ENCODE data around the gene TANGO6. TPM values are rescaled to one million over a fixed set of nuclear protein-coding genes. Genes with fewer than 3 reads are reported as not detected.

The TANGO6 gene
- total RNA-seq, 4 donors from 2014 or later: 18.4 to 36.0 (median 23.3) TPM

- DNase-seq (ENCODE audit: low spot score in 2 of 2): no peak
- Histone ChIP-seq H3K36me3 (no peaks in the 10 kb centered on the region), H3K27ac (no peak overlapping the region), H3K9me3 (no peaks in the 10 kb centered on the region), H3K27me3 (no peaks in the 10 kb centered on the region), H3K4me3 (no peak overlapping the region), H3K4me1 (no peaks in the 10 kb centered on the region)
- TF ChIP-seq POLR2A (IDR thresholded peaks at IDR 0.05): no peak
- TF ChIP-seq EP300 (IDR thresholded peaks at IDR 0.05): no peak
- no peak for TF ChIP-seq CTCF (IDR thresholded peaks at IDR 0.05)
- WGBS, 2 donors: 30 to 36% methylated on average over 8 of the region's 8 CpGs
Observed at GRCh38 chr16:68954911-68955635, 111.7 kb downstream of the TANGO6 start.

DNA sequence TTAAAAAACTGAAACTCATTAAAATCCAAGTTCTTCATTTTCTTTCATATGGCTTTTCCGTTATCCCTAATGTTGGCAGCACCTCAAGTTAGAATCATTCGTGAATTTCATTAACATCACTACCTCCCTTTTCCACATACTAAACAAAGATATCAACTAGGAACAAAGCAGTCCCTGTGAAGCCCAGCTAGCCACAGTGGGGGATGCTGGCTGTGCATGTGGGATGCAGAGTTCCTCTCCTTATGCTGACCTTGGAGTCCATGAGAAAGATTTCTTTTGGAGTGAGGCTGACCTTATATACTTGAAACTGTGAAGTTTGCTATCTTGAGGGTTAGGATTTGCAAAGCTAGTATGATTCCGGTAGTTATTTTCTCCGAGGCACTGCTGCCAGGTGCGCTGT lies 117.6 kb downstream of the TANGO6 start:
- TF ChIP-seq CTCF (IDR thresholded peaks at IDR 0.05): no peak
- TF ChIP-seq EP300 (IDR thresholded peaks at IDR 0.05): no peak
- no peak for TF ChIP-seq POLR2A (IDR thresholded peaks at IDR 0.05)
- H3K4me3 ChIP-seq: no peak overlapping the region

GRCh38 chr16:68961778-68962402 lies 118.6 kb downstream of the TANGO6 start:
- WGBS, 2 donors: 80 to 87% methylated on average over 4 of the region's 4 CpGs
- TF ChIP-seq POLR2A (IDR thresholded peaks at IDR 0.05) (no peak), EP300 (IDR thresholded peaks at IDR 0.05) (no peak), CTCF (IDR thresholded peaks at IDR 0.05) (no peak)
- no peaks in the 10 kb centered on the region for H3K27me3 ChIP-seq

More for the DNA sequence above, 117.6 kb downstream of the TANGO6 start:
- no peaks in the 10 kb centered on the region for H3K9me3 ChIP-seq
- H3K36me3 ChIP-seq: peaks cover 0 to 5% (median 0%) of the 10 kb centered on the region in 3 donors
- H3K27ac ChIP-seq: no peak overlapping the region
- no peaks in the 10 kb centered on the region for H3K4me1 ChIP-seq
- no peak for DNase-seq (ENCODE audit: low spot score in 2 of 2)
- H3K27me3 ChIP-seq: no peaks in the 10 kb centered on the region
- WGBS, 2 donors: 48 to 49% methylated on average over 5 of the region's 5 CpGs

DNA sequence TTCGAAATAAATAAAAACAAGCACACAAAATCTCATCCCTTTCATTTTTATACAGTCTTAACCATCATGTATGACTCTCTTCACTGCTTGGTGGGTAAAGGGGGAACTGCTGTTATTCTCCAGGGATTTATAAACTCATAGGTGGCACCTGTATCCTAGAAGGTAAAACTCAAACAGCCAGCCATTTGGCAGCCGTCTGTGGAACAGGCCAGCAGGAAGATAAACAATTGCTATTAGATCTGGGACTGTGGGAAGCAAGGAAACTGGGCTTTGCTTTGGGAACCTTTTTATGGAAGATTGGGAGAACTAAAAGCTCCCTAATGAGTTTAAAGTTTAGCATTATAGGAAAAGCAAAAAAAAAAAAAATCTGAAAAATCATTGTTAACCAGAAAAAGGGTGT lies 126.0 kb downstream of the TANGO6 start:
- DNase-seq (ENCODE audit: low spot score in 2 of 2): no peak
- peaks cover 0 to 12% (median 4%) of the 10 kb centered on the region in 3 donors for H3K36me3 ChIP-seq
- H3K27me3 ChIP-seq: no peaks in the 10 kb centered on the region
- WGBS, 2 donors: 79 to 87% methylated on average over 2 of the region's 2 CpGs
- H3K4me3 ChIP-seq: no peak overlapping the region
- TF ChIP-seq POLR2A (IDR thresholded peaks at IDR 0.05): no peak
- TF ChIP-seq EP300 (IDR thresholded peaks at IDR 0.05): no peak
- TF ChIP-seq CTCF (IDR thresholded peaks at IDR 0.05): no peak
- H3K4me1 ChIP-seq: no peaks in the 10 kb centered on the region
- H3K9me3 ChIP-seq: no peaks in the 10 kb centered on the region
- H3K27ac ChIP-seq: no peak overlapping the region

More at GRCh38 chr16:68961778-68962402, 118.6 kb downstream of the TANGO6 start:
- DNase-seq (ENCODE audit: low spot score in 2 of 2): no peak
- no peaks in the 10 kb centered on the region for H3K4me1 ChIP-seq
- H3K36me3 ChIP-seq: peaks cover 0 to 5% (median 0%) of the 10 kb centered on the region in 3 donors
- no peak overlapping the region for H3K27ac ChIP-seq
- H3K9me3 ChIP-seq: no peaks in the 10 kb centered on the region
- H3K4me3 ChIP-seq: no peak overlapping the region

DNA sequence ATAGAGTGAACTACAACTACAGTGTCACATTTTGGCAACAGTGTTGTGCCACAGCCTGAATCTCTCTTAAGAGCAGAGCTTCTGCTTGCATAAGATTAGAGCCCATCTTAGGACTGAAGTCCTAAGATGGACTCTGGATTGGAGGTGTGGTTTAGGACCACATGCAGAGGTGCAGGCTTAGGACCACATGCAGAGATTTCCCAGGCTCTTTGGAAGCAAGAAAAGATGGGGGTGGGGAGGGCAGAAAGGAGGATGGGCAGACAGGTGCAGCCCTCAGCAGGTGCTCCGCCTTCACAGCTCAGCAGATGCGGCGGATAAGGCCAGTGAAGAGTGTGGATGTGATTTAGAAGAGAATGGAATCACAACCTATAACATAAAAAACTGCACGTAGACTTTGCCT lies 128.7 kb downstream of the TANGO6 start:
- 85 to 86% methylated on average over 4 of the region's 4 CpGs for WGBS, 2 donors
- no peak for DNase-seq (ENCODE audit: low spot score in 2 of 2)
- Histone ChIP-seq H3K36me3 (peaks cover 0 to 36% (median 5%) of the 10 kb centered on the region in 3 donors), H3K4me1 (no peaks in the 10 kb centered on the region), H3K4me3 (no peak overlapping the region), H3K27me3 (no peaks in the 10 kb centered on the region), H3K9me3 (no peaks in the 10 kb centered on the region), H3K27ac (no peak overlapping the region)
- TF ChIP-seq POLR2A (IDR thresholded peaks at IDR 0.05): no peak
- TF ChIP-seq CTCF (IDR thresholded peaks at IDR 0.05): no peak
- no peak for TF ChIP-seq EP300 (IDR thresholded peaks at IDR 0.05)

All from tibial nerve (tissue), 4 donors.